Myocyte (in vitro differentiated cells): ENCODE results near the gene BMP8B. TPM values are rescaled to one million over a fixed set of nuclear protein-coding genes. Genes with fewer than 3 reads are reported as not detected.
A peak's percentile ranks its signal among the peaks of the same experiment; 100 is the strongest.

Experiments
- DNase-seq: peaks from one replicate; pipeline ENCODE4 v3.0.0-alpha.2; 2012; ENCODE audit warnings: low read depth
- total RNA-seq: library from RNA; depleted of rRNA; stranded (reverse); fragments of >200 nt; gene quantifications from 2 replicates; pipeline ENCODE4 v1.2.3, GENCODE V29; 2014

BMP8B gene
- total RNA-seq, 1 donor from 2014 or later: 4.1 TPM

DNA sequence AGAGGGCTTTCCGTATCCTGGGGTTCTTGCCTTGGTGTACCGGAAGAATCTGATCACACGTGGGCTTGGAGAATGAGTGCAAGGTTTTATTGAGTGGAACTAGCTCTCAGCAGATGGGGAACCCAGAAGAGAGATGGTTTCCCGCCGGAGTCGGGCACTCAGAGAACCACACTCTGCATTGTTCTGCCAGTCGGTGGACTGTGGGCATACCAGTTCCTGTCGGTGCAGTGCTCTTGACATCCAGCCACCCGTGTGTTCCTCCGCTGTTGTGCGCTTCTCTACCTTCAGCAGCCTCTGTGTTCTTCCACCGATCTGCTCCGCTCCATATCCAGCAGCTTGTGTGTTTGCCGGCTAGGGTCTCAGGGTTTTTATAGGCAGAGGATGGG is 60.7 kb downstream of the BMP8B start:
- DNase-seq: no peak

DNA sequence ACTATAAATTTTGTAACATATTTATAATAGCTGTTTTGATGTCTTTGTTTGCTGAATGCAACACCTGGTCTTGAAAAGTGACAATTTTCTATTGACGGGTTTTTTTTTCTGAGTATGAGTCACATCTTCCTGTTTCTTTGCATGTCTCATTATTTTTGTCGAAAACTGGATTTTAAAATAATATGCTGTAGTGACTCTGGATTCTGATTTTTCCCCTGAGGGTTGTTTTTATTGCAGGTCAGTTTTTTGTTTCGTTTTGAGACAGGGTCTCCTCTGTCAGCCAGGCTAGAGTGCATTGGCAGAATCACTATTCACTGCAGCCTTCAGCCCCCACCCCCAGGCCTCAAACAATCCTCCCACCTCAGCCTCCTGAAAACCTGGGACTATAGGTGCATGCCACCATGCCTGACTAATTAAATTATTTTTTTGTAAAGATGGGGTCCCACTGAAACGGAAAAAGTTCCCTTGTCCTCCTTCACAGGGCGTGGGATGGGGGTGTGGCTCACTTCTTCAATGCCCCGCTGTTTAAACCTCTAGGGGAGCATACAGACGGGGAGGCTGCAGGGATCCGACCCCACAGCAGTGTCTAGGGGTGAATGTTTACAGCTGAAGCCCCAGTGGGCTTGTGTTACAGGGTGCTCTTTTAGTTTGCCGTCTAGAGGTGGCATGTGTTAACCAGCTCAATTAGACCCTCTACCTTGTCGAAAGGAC is 61.3 kb downstream of the BMP8B start:
- DNase-seq: no peak

DNA sequence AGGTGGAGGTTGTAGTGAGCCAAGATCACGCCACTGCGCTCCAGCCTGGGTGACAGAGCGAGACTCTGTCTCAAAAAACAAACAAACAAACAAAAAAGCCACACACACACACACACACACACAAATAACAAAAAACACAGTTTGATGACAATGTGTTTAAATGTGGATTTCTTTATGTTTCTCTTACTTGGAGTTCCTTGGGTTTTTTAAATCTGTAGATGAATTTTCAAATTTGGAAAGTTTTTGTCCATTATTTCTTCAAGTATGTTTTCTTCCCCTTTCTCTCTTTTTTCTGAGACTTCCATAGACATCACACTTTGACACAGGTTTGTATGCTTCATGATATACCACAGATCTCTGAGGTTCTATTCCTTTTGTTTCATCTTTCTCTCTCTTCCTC is 62.1 kb downstream of the BMP8B start:
- no peak for DNase-seq

DNA sequence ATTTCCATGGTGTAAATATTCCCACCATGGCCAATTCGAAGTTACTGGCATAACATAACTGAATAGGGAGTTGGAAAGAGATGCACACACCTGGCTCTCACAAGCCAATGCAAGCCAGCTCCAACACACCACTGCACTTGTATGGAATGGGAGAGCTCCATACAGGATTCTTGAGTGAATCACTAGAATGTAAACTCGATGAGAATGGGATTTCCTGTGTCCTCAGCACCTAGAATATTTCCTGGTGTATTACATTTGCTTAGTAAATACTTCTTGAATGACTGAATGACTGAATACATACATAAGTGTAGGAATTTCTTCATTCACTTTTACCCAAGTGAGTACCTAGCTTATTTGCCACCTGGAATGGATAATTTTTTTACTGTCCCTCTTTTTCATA is 66.2 kb downstream of the BMP8B start:
- no peak for DNase-seq

DNA sequence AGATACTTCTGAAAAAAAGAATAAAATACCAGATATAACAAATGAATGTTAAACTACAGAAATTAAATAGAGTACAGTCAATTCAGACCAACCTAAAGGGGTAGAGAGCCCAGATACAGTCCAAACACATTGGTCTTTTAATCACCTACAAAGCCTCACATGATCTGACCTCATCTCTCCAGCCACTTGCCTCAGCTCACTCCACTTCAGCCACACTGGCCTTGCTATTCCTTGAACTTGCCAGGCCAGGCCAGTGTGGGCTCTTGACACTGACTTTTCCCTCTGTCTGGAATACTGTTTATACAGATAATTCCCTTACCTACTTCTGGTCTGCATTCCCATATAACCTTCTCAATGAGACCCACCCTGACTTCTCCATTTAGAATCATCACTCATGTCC is 67.0 kb downstream of the BMP8B start:
- no peak for DNase-seq

DNA sequence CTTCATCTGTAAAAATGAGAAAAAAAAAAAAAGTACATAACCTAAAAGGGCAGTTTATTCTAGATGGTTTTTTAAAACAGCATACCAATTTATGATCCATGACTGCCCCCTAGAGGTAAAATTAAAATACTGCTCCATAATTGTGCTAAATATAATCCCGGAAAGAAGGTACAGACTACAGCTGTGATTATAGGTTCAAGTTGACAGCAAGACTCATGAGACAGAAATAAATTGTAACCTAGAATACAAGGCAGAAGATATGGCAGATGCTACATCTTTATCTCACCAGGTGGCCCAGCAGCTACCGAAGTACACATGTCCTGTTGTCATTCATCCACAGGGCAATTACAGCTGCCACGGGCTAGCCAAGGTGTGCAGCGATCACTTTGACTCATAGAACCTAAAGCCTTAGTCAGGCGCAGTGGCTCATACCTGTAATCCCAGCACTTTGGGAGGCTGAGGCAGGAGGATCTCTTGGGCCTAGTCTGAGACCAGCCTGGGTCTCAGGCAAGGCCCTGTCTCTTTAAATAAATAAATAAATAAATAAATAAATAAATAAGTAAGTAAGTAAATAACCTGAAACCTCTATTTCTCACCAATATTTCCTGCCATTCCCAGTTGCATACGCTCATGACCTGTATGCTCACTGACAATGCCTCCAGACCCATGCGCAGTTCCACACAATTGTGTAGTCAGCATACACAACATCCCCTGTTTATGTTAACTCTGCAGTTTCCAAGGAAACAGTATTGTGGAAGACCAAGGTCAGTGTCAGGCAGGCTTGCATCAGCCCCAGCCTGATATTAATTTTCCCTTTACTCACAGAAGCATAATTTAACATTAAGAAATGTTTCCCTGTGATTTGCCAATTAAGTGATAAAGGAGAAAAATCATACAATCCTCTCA is 68.3 kb downstream of the BMP8B start:
- peak; percentile 83 for DNase-seq

DNA sequence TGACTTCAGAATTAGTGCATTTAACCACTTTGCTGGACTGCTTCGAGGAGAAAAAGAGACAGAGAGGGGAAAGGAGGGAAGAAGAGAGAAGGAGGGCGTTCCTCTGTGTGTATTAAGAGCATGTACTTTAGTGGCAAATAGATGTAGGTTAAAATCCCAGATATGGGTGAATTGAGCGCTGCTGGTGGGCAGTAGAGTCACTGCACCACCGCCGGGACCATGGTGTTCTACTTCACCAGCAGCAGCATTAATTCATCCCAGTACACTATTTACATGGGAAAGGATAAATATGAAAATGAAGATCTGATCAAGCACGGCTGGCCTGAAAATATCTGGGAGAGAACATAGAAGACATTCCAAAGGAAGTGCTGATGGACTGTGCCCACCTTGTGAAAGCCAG is 70.9 kb downstream of the BMP8B start:
- no peak for DNase-seq

DNA sequence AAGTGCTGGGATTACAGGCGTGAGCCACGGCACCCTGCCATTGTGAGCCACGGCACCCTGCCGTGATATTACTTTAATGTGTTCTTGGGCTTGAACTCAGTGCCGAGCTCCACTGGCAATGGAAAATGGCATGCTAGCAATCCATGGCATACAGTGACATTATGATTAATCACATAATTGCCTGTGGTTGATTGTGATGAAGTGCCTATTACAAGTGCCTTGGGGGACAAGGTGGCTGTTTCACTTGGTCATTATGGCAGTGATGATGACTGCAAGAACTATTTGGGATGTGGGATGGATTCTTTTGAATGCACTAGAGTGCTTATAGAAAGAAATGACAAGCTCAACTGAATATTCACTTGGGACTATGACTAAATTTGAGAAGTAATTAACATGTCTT is 75.1 kb downstream of the BMP8B start:
- DNase-seq: no peak

DNA sequence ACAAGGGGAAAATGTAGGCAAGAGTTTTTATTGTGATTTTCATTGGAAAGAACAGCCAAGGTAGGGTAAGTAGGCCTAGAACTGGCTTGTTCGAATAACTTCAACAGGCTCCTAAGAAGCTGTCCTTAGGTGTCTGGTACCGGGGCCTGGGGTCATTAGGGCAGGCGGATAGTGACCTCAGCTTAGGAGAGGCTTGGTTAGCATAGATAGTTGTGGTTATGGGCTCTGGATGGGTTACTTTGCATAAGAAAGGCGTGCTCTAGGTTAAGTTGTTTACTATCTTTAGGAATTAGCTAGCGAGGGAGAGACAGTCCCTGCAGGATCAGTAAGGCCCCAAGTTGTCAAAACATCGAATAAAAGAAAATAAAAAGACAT is 76.7 kb downstream of the BMP8B start:
- DNase-seq: no peak

DNA sequence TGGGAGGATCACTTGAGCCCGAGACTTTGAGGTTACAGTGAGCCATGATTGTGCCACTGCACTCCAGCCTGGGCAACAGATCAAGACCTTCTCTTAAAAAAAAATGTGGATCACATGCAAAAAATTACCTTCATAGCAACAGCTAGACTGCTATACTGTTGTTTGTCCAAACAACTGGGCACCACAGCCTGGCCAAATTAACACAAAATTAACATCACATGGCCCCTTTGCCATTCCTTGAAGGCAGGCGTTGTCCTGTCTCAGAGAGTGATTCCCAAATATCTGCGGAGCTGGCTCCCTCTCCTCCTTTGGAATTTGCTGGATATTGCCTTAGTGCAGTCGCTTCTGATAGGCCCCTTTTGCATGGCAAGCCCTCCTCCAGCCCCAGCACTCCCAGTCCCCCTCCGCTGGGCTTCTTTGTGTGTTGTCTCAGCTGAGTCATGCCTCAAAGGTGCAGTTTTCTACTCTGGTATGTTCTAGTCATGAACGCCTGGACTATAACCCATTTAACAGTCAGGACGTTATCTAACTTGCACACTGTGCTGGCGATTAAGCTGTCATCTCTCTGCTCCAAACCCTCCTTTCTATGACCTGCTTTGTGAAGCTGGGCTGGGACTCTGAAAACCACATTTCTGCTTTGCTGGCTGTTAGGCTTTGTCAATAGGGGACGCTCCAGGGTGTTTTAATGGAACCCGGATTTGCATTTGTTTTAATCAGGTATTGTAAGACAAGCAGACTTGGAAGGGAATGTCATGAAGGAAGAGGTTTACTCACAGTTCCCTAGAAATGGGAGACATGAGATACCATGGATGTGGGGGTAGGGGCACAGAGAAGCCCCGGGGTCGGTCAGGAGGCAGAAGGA is 77.3 kb downstream of the BMP8B start:
- DNase-seq: no peak

DNA sequence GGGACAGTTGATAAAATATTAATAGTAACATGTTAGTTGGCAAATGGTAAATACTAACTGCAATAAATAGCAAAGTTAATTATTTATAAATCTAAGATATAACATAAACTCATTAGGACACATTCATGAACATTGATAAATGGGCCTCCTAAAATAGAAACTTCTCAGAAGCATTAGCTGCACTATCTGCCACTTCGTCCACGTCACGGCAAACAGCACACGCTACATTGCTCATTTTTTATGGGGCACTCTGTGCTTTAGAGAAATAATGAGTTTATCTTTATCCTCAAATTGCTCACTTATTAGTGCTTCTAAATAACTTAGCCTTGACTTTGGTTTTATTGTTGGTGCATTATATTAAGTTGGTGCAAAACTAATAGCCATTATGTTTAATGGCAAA is 81.2 kb downstream of the BMP8B start:
- DNase-seq: no peak

Other genes with a start within 250 kb of the BMP8B start
- 167 and 184 TPM in 2 replicates for gene PABPC4, start 212.1 kb downstream of the BMP8B start, total RNA-seq
- 84.9 and 91.9 TPM in 2 replicates for gene HEYL, start 149.2 kb downstream of the BMP8B start, total RNA-seq
- 2.3 and 4.8 TPM in 2 replicates for gene NT5C1A, start 116.8 kb downstream of the BMP8B start, total RNA-seq
- gene HPCAL4, start 97.4 kb downstream of the BMP8B start, total RNA-seq: 0.35 and 0.78 TPM in 2 replicates
- gene PPIE, start 50.0 kb downstream of the BMP8B start, total RNA-seq: 29.8 and 31.9 TPM in 2 replicates
- 0.16 and 0.88 TPM in 2 replicates for gene OXCT2, start 17.5 kb downstream of the BMP8B start, total RNA-seq
- gene TRIT1, start 94.6 kb upstream of the BMP8B start, total RNA-seq: 30.0 and 51.9 TPM in 2 replicates
- gene MYCL, start 113.1 kb upstream of the BMP8B start, total RNA-seq: 77.9 and 143 TPM in 2 replicates
- 15.9 and 16.4 TPM in 2 replicates for gene MFSD2A, start 166.3 kb upstream of the BMP8B start, total RNA-seq